ENCODE results near the gene RBBP9.
"Not testable (repeated sequence)": the region's sequence is repeated elsewhere in the genome, so short reads cannot be mapped to it uniquely, and the experiment has no call there.

Gene RBBP9

GRCh38 chr20:18496740-18497592, at the start of gene RBBP9:
Gene RBBP9, minus strand, starts transcription at chr20:18497225. Its CDS starts 58 bp downstream, at chr20:18497167.
- peak; percentile 92 for DNase-seq (ENCODE audit: low spot score)

DNA sequence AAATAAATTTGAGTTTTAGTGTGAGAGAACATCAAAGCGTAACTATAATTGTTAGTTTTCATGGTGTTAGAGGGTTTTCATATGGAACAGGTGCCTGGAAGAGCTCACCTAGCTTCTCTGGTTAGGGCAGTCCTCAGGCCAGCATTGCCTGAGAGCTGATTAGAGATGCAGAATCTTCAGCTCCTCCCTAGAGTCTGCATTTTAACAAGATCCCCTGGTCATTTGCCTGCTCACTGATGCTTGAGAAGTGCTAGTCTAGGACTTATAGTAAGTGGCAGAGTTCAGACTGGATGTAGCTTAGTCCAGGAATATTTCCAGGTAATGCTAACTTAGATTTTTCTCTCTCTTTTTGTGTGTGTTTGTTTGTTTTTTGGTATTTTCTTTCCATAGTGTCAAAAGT, 48.5 kb upstream of the RBBP9 start:
- no peak for DNase-seq (ENCODE audit: low spot score)

- DNase-seq (ENCODE audit: low spot score): no peak
These were observed 46.9 kb upstream of the RBBP9 start for GRCh38 chr20:18543932-18544331.

DNA sequence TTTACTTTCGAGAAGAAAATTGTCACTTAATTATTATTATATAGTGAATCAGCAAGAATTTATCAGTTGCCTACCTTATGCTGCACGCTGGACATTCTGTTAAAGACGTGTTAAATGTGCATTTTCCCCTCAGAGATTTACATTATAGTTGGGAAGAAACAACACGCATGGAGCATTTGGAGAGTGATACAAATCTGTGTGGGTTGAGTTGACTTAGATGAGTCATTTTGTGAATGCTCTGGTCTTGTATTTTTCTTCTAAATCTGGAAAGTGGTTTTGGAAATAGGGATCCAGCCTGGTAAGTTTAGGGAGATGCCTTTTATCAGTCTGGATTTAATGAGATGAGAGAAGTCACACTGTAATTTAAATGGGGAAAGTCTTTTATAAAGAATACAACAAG, 46.2 kb upstream of the RBBP9 start:
- DNase-seq (ENCODE audit: low spot score): no peak

DNA sequence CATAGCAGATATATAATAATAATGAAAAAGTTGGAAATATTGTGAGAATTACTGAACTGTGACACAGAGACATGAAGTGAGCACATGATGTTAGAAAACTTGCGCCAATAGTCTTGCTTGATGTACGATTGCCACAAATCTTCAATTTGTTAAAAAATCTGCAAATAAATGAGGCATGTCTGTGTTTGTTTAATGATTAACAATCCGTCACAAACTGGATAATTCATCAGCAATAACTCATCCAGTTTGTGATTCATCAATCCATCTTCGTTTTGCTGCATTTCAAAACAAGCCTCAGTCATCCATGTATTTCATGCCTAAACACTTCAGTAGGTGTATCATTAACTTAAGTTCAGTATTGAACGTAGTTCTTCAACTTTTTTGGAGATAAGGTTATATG, 44.7 kb upstream of the RBBP9 start:
- DNase-seq (ENCODE audit: low spot score): no peak

DNA sequence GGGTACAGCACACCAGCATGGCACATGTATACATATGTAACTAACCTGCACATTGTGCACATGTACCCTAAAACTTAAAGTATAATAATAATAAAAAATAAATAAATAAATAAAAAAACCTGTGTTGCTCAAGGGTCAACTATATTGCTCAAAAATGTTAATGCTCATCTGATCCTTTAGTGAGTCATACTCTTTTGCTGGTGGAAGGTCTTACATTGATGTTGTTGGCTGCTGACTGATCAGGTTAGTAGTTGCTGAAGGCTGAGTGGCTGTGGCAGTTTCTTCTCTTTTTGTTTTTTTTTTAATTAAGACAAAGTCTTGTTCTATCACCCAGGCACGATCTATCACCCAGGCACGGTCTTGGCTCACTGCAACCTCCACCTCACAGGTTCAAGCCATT, 40.6 kb upstream of the RBBP9 start:
- no peak for DNase-seq (ENCODE audit: low spot score)

DNA sequence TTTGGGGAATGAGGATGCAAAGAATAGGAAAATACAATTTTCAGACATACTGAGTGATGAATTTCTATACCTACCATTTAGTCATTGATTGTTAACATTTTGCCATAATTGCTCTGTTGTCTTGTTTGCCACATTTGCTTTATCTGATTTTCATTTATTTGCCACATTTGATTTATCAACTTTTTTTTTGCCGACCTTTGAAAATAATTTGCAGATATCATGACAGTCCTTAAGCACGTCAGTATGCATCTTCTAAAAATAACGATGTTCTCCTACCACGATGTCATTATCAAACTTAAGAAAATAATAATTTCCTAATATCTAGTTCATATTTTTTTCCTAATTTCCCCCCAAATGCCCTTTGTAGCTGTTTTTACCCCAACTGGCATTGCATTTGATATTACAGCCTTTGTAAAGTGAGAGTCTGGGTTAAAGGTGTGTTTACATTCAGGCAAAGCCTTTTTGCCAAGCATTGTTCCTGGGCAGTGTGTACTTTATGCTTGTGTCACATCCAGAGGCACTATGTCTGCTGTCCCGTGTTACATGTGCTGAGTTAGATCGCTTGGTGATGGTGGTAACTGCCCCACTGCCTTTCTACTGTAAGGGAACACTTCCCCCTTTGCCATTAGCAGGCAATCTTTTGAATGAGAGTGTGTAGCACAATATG, 37.1 kb upstream of the RBBP9 start:
- no peak for DNase-seq (ENCODE audit: low spot score)

GRCh38 chr20:18533491-18533890, 36.5 kb upstream of the RBBP9 start:
- no peak for DNase-seq (ENCODE audit: low spot score)

GRCh38 chr20:18532626-18533025, 35.6 kb upstream of the RBBP9 start:
- no peak for DNase-seq (ENCODE audit: low spot score)

DNA sequence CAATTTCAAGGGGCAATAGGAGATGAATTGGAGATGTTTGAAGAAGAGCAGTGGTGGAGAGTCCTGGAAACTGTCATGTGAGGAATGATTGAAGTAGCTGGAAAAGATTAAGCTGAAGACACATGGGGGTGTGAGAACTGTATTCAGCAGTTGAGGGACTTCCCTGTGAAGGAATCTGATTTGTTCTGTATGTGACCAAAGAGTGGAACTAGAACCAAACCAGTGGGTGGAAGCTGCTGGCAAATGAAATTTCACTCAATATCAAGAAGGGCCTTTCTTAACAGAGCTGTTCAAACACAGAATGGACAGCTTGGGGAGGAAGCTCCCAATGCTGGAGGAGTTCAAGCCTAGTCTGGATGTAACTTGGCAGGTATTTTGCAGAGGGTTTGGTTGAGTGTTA, 32.0 kb upstream of the RBBP9 start:
- DNase-seq (ENCODE audit: low spot score): no peak

DNA sequence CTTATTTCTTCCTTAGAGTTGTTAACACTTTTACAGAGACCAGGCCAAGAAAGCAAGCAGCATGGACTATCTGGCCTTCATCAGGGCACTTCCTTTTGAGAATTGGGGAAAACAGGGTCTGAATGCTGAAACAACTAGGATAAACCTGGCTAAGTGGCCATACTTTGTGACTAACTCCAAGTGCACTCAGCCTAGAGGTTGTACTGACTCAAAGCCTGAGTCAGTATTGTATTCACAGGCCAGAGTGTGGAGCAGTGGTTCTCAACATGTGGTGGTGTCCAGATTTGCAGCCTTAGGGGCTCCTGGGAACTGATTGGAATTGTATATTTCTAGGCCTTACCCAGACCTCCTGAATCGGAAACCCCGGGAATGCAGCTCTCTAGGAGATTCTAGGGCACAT, 30.8 kb upstream of the RBBP9 start:
- DNase-seq (ENCODE audit: low spot score): no peak

GRCh38 chr20:18527339-18527738, 30.3 kb upstream of the RBBP9 start:
- no peak for DNase-seq (ENCODE audit: low spot score)

- DNase-seq (ENCODE audit: low spot score): not testable (repeated sequence)
These were observed 29.7 kb upstream of the RBBP9 start for GRCh38 chr20:18526761-18527160.

GRCh38 chr20:18524646-18525045, 27.6 kb upstream of the RBBP9 start:
- no peak for DNase-seq (ENCODE audit: low spot score)

GRCh38 chr20:18523066-18523465, 26.0 kb upstream of the RBBP9 start:
- DNase-seq (ENCODE audit: low spot score): no peak

DNA sequence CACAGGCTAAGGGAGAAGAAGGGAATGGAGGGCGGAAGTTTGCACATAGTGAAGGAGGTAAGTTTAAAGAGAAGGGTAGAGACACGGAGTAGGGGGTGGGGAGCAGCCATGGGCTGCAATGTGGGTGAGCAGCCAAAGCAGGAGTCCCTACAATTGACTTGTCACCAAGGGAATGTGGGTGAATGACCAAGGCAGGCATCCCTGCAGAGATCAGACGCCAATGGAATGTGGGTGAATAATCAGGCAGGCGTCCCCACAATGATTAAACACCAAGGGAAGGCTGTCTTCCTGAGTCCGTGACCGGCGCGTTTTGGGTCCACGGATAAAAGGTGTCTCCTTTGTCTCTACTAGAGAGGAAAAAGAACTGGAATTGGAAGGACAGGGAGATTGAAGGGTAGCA, 25.0 kb upstream of the RBBP9 start:
- not testable (repeated sequence) for DNase-seq (ENCODE audit: low spot score)

GRCh38 chr20:18515973-18516372, 18.9 kb upstream of the RBBP9 start:
- DNase-seq (ENCODE audit: low spot score): no peak

- DNase-seq (ENCODE audit: low spot score): no peak
These were observed 17.1 kb upstream of the RBBP9 start for GRCh38 chr20:18514127-18514526.

DNA sequence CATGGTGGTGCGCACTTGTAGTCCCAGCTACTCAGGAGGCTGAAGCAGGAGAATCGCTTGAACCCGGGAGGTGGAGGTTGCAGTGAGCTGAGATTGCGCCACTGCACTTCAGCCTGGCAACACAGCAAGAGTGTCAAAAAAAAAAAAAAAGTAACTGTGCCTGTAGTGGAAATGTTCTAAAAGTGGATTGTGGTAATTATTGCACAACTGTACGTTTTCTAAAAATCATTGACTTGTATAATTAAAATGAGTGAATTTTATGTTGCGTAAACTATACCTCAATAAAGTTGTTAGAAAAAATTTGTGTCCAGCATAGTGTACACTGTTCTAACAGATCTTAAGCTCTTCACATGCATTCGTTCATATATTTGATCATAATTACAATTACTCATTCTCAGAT, 16.2 kb upstream of the RBBP9 start:
- DNase-seq (ENCODE audit: low spot score): no peak

- DNase-seq (ENCODE audit: low spot score): no peak
These were observed 14.5 kb upstream of the RBBP9 start for GRCh38 chr20:18511571-18511970.

- peak; percentile 99 for DNase-seq (ENCODE audit: low spot score)
These were observed 10.5 kb upstream of the RBBP9 start, which contains the start of gene SEC23B for GRCh38 chr20:18507218-18508191. Gene SEC23B, plus strand, starts transcription at chr20:18507940. Its CDS starts 2,896 bp downstream, at chr20:18510836.

GRCh38 chr20:18506744-18507143, 9.7 kb upstream of the RBBP9 start:
- no peak for DNase-seq (ENCODE audit: low spot score)
